HG03469 (cell line): ENCODE data around the gene PKNOX2.

Experiments used
- ATAC-seq: cut with Tn5 transposase; IDR thresholded peaks from one replicate; pipeline ENCODE4 v1.9.1; 2021; ENCODE audit warnings: mild to moderate bottlenecking, moderate library complexity, moderate number of reproducible peaks; ENCODE audit not compliant: unreplicated experiment

PKNOX2 gene

DNA sequence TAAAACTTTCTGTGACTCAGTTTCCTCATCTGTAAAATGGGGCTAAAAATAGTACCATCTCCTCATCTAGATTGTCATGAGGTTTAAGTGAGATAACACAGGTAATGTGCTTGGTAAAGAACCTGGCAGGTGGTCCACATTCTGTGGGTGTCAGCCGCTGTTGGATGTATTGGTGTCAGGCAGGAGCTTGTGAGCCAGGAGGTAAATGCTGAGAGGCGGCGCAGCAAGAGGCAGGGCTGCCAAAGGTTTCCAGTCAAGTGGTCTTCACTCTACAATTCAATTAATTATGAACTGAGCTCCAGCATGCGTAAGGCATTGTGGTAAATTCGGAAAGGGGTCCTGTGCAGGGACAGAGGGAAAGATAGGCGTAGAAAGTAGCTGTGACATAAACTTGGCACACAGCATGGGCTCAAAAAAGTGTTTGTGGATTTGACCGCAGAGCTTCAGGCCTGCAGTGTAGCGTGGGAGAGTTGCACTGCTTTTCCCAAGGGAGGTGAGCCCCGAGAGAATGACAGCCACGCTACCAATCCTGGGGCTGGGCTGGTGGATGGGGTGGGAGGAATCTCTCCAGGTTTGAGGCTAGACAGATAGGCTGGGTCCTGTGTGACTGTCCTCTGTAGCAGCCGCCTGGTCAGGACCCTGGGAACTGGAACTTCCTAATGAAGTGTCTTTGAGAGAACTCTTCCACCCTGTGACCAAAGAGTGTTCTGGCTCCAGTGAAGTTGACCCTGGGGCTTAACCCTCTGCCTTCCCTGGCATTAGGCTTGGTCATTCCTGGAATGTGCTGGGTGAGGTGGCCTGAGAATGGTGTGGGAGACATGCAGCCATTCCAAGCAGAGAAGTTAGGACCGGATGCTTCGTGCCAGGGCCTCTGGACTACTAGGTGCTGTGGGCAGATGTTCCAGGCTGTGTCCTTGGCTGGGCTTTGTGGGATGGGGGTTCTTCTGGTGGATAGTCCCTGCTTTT is 209.2 kb downstream of the PKNOX2 start:
- no peak for ATAC-seq

DNA sequence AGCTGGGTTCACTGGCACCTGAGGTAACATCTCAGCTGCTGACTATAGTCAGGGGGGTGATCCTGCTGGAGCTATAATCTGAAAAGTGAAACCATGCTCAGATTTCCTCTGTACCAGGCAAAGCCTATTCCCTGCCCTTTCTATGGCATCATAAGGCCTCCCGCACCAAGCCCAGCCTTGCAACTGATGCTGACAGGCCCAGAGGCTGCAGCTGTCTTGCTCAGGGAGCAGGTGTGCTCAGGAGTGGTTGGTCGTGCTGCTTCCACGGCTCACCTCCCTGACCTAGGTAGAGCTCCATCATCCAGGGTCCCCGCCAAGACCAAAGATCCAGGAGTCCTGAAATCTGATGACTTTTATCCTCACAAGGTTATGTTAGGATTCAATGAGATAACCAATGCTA is 209.8 kb downstream of the PKNOX2 start:
- ATAC-seq = no peak

DNA sequence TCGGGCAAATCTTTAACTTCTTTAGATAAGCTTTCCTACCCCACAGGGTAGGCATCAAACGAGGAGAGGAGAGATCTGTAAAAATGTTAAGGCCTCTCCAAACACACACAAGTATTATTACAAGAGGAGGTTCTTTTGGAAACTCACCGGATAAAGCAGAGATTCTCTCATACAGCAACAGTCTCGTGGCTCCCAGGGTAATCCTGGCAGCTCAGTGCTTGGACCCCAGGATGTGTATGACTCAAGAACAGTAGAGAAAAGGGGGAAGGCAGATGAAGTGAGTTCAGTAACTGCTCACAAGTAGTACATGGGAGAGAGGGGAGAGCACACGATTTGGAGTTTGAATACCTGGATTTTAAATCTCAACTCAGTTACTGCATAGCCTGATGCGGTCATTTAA is 210.6 kb downstream of the PKNOX2 start:
- ATAC-seq = no peak

DNA sequence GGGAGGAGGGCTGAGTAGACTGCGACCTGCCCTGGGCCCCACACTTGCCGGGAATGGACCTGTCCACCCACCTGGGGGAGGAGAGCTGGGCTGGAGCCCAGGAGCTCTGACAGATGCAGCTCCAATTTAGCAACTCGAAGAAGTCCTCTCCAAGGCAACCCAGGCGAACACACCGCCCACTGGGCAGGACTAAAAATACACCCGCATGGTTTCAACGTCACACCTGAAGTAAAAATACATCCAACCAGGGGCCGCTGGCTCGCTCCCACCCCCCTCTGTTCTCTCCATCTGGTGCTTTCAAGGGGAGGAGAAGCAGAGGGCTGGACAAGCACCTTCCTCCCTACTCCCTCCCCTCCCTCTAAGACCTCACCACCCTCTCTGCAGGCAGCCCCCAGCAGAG is 211.6 kb downstream of the PKNOX2 start:
- ATAC-seq = no peak

DNA sequence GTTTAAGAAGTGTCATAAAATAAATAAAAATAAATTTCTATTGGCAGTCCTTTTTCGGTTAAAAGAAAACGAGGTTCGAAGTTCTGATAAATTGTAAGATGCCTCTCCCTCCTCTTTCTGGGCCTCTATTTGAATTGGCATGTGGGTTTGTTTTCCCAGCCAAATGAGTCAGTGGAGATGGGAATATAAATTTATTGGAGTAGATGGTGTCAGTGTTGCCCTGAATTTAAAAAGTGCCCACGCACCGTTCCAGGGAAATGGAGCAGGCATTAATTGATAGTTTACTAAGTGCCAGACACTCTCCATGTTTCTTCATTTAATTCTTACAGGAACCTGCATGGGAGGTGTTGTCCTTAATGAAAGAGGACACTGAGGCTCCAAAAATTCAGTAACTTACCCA is 212.3 kb downstream of the PKNOX2 start:
- ATAC-seq = no peak

DNA sequence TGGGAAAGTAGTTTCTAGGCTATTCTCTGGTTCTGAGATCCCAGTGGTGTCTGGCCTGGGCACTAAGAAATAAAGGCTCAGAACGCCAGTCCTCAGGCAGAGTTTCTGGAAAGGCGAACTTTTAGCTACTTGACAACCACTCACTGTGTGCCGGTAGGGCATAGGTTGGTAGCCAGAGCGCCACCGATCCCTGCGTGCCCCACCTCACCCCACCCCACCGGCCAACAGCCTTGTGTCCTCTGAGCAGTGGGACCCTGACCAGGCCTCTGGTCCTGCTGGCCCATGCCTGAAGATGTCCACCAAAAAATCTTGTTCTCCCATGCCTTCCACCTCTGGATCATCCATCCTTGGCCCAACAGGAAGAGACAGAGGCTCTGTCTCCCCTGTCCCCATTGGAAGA is 213.5 kb downstream of the PKNOX2 start:
- ATAC-seq = no peak

DNA sequence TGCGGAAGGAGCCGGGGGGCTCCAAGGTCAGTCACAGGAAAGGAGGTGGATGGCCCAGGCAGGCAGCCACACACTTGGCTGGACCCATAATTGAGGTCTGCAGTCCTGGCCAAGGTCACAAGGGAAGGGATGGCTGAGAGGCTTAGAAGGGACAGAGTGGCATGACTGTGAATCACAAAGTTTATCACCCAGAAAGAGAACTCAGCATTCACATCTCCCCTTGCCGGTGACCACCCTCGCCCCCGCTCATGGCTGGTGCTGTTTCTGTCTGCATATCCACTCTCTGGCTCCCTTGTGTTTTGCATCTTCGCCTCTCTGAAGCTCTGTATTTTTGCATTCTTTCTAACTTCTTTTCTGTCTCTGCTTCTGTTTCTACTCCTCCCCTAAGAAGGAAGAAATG is 214.0 kb downstream of the PKNOX2 start:
- ATAC-seq = no peak

DNA sequence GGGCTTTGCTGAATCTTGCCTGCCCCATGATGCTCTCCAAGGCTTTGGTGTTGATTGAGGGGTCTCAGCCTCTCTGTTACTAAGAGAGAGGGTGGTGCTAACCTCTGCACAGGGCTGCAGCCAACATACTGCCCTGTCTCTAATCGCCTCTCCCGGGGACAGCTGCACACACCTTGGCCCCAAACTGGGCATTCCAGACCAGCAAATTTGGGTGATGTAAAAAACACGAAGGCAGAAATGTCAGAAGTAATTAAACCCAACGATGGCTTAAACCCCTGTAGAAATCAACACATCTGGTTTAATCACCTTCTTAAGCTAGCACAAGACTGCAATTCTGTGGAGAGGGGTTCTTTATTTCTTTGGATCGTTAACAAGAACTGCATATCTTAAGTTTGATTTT is 215.0 kb downstream of the PKNOX2 start:
- no peak for ATAC-seq

DNA sequence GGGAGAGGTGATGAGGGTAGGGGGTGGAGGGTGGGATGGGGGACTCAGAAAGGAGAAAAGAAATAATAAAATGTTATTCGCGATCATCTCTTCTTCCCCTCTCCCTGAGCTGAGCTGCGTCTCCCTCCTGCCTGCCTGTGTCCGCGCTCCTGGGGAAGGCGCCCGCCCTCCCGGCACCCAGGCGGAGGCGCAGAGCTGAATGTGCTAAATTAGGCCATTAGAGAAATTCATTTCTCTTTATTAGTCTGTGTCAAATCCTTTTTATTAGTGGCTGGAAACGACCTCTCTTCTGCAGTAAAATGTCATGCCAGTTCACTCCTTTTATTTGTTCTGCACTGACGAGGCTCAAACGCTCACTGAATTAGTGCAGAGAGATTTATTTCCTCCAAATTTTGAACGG is 215.4 kb downstream of the PKNOX2 start:
- ATAC-seq = no peak

DNA sequence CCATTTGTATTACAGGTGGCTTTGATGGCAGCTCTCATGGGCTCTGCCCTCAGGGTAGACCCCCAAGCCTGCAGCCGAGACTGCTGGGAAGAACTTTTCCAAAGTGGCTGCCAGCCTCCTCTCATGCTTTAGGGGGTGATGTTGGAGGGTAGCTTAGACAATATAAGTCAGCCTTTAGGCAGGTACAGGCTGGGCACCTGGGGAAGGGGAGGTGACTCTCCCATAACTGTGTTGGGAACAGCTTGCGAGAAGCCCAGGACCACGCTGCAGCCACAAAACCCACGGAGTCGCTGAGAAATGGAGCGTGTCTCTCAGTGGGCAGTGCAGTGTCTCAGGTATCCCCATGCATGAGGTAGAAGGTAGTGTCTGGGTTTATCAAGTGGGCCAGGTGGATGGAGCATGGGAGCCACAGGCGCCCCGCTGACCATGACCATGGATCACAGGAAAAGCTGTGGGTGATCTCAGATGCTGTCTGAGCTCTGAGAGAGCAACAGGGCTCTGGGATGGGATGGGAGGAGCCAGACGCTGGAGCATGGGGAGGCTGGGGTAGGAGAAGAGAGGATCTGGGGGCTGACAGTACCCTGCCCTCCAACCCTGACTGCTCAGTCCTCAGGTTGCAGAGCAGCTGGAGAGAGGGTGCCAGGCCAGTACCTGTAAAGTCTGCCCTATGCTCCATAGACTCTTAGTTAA is 216.3 kb downstream of the PKNOX2 start:
- ATAC-seq = no peak

DNA sequence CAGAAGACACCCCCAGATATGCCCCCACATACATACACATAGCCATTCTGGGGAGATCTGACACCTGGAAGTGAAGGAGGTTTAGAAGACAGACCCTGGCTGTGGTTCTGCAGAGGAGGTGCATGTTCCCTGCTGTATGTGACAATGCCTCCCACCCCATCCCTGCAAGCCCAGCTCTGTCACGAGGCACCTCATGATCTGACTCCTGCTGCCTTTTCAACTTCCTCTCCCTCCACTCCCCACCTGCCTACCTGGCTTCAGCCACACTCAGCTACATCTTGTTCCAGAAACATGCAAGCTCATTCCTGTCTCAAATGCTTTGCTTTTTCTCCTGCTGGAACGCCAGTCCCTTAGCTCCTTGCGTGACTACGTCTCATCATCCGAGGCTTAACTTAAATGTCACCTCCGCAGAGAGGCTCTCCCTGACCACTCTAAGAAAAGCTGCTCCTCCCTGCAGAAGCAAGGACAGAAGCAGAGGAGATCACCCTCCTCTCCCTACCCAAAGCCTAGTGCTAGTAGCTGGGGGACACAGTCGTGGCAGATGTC is 217.0 kb downstream of the PKNOX2 start:
- ATAC-seq = no peak

DNA sequence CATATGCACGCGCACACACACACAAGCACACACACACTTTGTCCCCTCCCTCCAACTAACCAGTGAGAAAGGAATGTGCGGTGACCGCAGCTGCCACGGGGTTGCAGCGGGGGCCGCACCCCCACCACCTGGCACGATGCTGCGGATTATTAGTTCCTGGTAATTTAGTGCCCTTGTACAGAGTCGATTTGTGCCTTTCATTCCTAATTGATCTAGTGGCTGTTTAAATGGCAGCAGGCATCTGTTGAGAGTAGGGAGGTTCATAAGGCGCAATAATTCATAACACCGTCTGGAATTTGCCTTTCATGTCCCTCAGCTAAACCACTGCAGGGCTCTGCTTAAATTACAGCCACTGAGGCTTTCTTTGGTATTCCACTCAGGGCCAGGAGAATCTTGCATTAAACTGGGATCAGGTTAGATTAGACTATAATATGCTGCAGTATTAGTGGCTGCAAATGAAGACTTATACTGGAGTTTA is 217.8 kb downstream of the PKNOX2 start:
- ATAC-seq = no peak

DNA sequence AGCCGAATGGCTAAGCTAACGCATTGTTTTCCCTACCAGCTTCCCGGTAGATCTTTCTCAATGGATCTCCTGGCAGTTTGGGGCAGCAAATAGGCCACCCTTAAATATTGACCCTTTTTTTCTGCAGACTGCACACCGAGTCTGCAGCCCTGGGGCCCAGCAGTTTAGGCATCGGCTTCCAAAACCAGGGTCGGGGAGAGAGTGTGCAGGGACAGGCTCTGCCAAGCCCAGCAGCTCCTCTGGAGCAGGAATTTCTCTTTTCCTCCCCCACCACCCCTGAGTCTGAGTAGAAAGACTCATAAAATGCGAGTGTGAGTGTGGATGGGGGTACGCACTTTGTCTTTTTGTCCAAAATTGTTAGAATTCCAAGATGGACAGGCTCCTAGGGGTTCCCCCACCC is 218.3 kb downstream of the PKNOX2 start:
- no peak for ATAC-seq

DNA sequence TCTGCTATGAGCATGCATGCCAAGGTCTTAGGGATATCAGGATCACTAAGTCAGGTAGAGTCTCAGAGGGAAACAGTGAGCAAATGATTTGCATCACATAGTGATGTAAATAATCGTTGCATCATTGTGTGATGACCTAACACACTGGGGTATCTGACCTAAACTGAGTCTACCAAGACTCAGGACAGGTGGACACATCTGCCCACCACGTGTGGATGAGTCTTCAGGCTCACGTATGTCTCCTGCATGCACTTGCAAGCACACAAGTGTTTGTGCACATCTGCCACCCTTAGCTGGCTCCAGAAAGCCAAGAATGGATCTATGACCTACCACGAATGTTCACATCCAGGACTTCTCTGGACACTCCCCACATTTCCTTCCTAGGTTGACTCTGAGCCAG is 220.3 kb downstream of the PKNOX2 start:
- no peak for ATAC-seq

DNA sequence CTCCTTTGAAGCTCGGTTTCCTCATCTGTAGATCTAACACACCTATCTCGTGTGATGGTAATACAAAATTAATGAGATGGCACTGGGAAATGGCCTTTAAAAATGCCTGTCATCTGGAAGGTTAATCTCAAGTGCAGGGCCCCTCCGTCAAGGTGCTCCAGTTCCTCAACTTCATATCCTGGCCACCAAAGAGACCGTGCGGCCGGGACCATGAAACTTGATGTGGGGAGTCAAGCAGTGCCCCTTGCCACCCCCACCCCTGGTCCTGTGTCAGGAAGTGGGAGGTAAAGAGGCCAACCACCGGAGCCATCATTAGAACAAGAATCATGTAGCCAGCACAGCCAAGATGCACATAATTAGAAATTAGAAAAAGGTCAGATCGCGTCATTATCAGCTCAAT is 223.3 kb downstream of the PKNOX2 start:
- ATAC-seq = no peak

DNA sequence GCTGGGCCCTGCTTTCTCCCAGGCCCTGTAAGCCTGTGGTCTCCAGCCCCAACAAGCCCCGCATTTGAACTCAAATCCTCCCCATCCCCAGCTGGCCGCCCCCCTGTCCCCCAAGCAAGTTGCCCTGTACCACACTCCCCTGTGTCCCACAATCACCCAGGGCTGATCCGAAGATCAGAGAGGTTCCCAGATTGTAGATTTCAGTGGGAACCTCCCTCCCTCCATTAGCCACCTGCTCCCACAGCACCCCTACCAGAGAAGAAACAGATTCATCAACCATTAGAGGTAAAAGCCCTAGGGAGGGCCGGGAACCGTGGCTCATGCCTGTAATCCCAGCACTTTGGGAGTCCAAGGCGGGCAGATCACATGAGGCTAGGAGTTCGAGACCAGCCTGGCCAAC is 224.1 kb downstream of the PKNOX2 start:
- no peak for ATAC-seq

DNA sequence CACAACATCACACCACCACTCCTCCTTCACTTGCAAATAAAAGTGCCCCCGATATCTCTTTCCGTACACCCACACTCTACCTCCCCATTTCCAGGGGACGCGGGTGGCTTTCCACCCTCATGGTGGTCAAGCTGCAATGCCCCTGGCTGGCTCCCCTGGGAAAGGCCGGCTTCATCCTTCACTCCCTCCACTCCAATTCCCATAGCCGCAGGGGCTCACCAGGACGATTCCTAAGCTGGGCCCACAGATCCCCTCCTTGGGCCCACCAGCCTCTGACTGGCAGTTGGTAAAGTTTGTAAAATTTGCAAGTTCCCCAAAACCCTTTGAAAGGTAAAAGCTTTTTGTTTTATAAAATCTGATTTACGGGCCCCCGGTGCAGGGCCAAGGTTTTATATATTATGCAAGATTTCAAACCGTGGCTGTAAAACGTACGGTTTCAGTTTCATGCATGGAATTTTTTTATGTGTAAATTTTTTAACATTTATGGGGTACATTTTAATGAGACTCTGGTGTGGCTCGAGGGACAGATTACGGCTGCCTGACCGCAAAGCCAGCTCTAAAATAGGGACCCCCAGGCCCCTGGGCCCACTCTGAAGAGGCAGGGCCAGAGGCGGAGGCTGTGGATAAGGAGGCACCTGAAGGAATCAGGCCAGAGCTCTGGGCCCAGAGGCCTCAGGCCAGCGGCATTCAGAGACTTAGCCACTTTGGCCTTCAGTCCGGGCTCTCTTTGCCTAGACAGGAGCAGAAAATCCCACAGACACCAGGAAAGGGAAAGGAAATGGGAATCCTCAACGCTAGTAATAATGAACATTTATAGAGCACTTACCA is 225.0 kb downstream of the PKNOX2 start:
- no peak for ATAC-seq

DNA sequence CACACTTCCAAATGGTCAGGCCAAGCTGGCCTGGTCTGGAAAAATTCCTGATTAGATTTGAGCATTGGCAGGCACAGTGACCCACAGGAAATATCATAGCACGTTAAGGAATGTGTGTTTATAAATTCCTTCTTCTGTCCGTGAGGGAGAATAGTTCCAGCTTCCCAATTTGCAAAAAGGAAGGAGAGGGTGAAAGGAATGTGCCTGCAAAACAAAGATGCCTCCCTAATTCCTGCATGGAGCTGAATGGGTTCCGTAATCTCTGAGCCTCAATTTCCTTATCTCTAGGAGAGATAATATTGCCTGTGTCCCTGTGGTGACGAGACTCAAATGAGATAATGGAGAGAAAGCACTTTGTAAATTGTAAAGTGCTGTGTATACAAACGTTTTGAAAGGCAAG is 226.4 kb downstream of the PKNOX2 start:
- ATAC-seq = no peak

DNA sequence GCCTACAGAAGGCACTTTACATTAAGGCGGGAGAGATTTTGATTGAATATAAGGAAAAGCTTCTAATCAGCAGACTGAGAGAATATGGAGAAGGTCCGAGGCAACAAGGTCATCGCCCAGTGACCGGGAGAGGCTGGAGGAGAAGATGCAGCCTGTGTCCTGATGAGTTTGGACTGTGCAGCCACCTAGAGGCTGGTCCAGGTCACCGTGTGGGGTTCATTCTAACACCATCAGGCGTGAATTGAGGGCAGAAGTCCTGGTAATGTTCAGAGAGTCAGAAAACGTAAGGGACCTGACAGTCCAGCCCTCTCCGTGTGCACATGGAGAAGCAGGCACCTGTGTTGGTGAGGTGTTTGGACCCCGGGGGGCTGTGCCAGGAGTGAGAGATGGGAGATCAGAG is 228.8 kb downstream of the PKNOX2 start:
- ATAC-seq = no peak

DNA sequence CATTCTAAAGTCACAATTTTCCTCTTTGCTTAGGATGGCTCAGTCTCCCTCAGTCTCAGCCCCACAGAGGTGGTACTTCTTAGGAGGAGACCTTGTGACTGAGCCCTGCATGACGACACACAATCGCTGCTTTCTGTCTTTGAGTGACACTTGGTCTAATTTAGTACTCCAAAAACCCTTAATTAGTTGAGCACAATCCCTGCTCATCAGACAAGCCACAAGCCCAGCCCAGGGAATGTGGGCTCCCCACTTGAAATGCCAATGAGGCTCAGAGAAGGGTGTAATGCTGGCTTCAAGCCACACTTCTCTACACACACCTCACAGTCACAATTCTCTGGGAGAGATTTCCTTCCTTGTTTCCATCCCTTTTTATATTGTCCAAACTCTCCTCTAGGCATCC is 229.7 kb downstream of the PKNOX2 start:
- ATAC-seq = no peak

DNA sequence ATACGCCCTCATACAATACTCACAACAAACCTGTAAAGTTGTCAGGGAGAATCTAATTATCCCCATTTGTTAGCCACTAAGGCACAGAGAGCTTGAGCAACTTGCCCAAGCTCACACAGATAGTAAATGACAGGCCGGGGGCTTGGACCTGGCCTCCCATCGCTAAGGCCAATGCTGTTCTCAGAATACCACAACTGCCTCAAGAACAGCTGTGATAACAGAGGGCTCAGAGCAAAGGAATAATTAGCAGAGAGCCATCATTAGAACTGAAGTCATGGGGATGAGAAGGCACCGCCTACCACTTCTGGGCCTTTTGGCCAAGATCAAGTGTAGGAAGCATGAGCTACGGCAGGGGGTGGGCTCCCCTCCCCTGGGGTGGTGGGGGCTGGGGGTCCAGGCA is 232.9 kb downstream of the PKNOX2 start:
- ATAC-seq = no peak
